PC-9 (cell line): Measurements from ENCODE around the gene MYOG.

Source experiments
- CTCF ChIP-seq: fragments of 200-600 bp; sonication (generic); conservative IDR thresholded peaks from 2 replicates; pipeline ENCODE4 v1.6.1; 2017; ENCODE audit warnings: mixed run types, antibody characterized with exemption, mild to moderate bottlenecking, moderate library complexity
- EZH2 ChIP-seq: fragments of 200-600 bp; sonication (generic); IDR thresholded peaks from 2 replicates; pipeline ENCODE4 v1.8.0; 2017; ENCODE audit warnings: antibody characterized with exemption, low read depth

GRCh38 chr1:203104789-203105390 lies 19.1 kb upstream of the MYOG start:
- no peak for TF ChIP-seq CTCF
- TF ChIP-seq EZH2: no peak
